K562 (cell line): ENCODE measurements around the gene ANTKMT. TPM values are rescaled to one million over a fixed set of nuclear protein-coding genes. Genes with fewer than 3 reads are reported as not detected.
A peak's percentile ranks its signal among the peaks of the same experiment; 100 is the strongest.

Experiments
- ELF2 ChIP-seq: fragments of 250-450 bp; sonication (Bioruptor Pico); IDR thresholded peaks from 2 replicates; pipeline ENCODE4 v1.5.0; 2021; ENCODE audit warnings: mild to moderate bottlenecking
- KLF13 ChIP-seq: fragments of 450-650 bp; IDR thresholded peaks from 2 replicates; pipeline ENCODE4 v1.6.1; 2016; ENCODE audit warnings: missing genetic modification characterization, low read depth, mild to moderate bottlenecking, missing compliant biosample characterization, moderate library complexity, borderline replicate concordance
- PCBP1 ChIP-seq: fragments of 200-400 bp; formaldehyde crosslinking; IDR thresholded peaks from 2 replicates; pipeline ENCODE4 v1.6.1; 2018; ENCODE audit warnings: mild to moderate bottlenecking, low read depth, low read length; ENCODE audit not compliant: poor library complexity, severe bottlenecking
- PHB2 ChIP-seq: fragments of 450-650 bp; IDR thresholded peaks from 2 replicates; pipeline ENCODE4 v1.6.1; 2017; ENCODE audit warnings: low read depth
- POLR2A ChIP-seq: fragments of 450-650 bp; conservative IDR thresholded peaks from 2 replicates; pipeline ENCODE4 v1.6.1; 2016
- POLR2AphosphoS2 ChIP-seq: IDR thresholded peaks from 2 replicates; pipeline ENCODE4 v1.6.1; 2012; ENCODE audit warnings: low read length, improper control_type of control experiment
- RBM25 ChIP-seq: fragments of 200-400 bp; formaldehyde crosslinking; IDR thresholded peaks from 2 replicates; pipeline ENCODE4 v1.6.1; 2018; ENCODE audit warnings: low read length, low read depth, moderate library complexity; ENCODE audit not compliant: severe bottlenecking
- TCF3 ChIP-seq: sonication (generic); formaldehyde crosslinking; IDR thresholded peaks from 2 replicates; pipeline ENCODE4 v1.4.0; 2020; ENCODE audit warnings: mild to moderate bottlenecking, missing genetic modification reagents
- TEAD2 ChIP-seq: fragments of 450-650 bp; IDR thresholded peaks from 2 replicates; pipeline ENCODE4 v1.6.1; 2016; ENCODE audit warnings: missing genetic modification characterization, control low read depth, missing compliant biosample characterization
- ZBED1 ChIP-seq: IDR thresholded peaks from 2 replicates; pipeline ENCODE4 v1.6.1; 2014
- ZBTB40 ChIP-seq, 2 experiments: fragments of 450-650 bp in 1 of 2; sonication (generic) in 1 of 2; formaldehyde crosslinking in 1 of 2; IDR thresholded peaks; 2 replicates each; pipeline versions ENCODE4 v1.7.1 to v1.9.0; 2016 to 2022; ENCODE audit warnings: inconsistent platforms in 1 of 2, mild to moderate bottlenecking in 1 of 2, missing genetic modification reagents in 1 of 2
- ZNF3 ChIP-seq: fragments of 250-450 bp; sonication (Bioruptor Pico); IDR thresholded peaks from 2 replicates; pipeline ENCODE4 v1.5.0; 2021; ENCODE audit warnings: mild to moderate bottlenecking, moderate library complexity
- ZNF431 ChIP-seq: sonication (generic); formaldehyde crosslinking; IDR thresholded peaks from 2 replicates; pipeline ENCODE4 v1.8.0; 2022; ENCODE audit warnings: mild to moderate bottlenecking, missing genetic modification reagents
- polyA plus RNA-seq, 8 experiments: library from polyadenylated mRNA; depleted of rRNA in 4 of 8; stranded (reverse) in 5 of 8; unstranded in 3 of 8; fragments of >200 nt; fragmentation: Nextera tagmentation in 2 of 8; fragmentation: Illumina TruSeq in 1 of 8; extraction: Ambion mirVana in 2 of 8; extraction: Trizol in 1 of 8; gene quantifications; 2 replicates each; pipeline versions ENCODE4 v1.2.1 to v1.2.3, GENCODE V29; 2011 to 2014; ENCODE audit warnings: inconsistent platforms in 1 of 8, missing spikeins in 1 of 8
- total RNA-seq, 7 experiments: library from RNA; depleted of rRNA in 6 of 7; stranded (reverse); fragments of >200 nt in 6 of 7; fragmentation: Illumina TruSeq in 2 of 7; extraction: Trizol in 2 of 7; gene quantifications; 2 replicates each; pipeline versions ENCODE4 v1.2.1 to v1.2.3, GENCODE V29; 2011 to 2021; ENCODE audit warnings: low replicate concordance in 1 of 7
- TF ChIP-seq, protein P1 (sequence below): fragments of 450-650 bp; formaldehyde crosslinking; IDR thresholded peaks from 2 replicates; pipeline ENCODE4 v1.4.0; 2020; ENCODE audit warnings: mild to moderate bottlenecking, mixed read lengths
- TF ChIP-seq, protein P2 (sequence below): sonication (generic); formaldehyde crosslinking; IDR thresholded peaks from 2 replicates; pipeline ENCODE4 v1.8.0; 2022; ENCODE audit warnings: mild to moderate bottlenecking, missing genetic modification reagents, borderline replicate concordance

The ANTKMT gene
- total and polyA plus RNA-seq, 9 of the 15 experiments (the other 6 are each of a cell fraction or from before 2014, with no cell fraction given): 0.58 to 217 (median 19.1) TPM

DNA sequence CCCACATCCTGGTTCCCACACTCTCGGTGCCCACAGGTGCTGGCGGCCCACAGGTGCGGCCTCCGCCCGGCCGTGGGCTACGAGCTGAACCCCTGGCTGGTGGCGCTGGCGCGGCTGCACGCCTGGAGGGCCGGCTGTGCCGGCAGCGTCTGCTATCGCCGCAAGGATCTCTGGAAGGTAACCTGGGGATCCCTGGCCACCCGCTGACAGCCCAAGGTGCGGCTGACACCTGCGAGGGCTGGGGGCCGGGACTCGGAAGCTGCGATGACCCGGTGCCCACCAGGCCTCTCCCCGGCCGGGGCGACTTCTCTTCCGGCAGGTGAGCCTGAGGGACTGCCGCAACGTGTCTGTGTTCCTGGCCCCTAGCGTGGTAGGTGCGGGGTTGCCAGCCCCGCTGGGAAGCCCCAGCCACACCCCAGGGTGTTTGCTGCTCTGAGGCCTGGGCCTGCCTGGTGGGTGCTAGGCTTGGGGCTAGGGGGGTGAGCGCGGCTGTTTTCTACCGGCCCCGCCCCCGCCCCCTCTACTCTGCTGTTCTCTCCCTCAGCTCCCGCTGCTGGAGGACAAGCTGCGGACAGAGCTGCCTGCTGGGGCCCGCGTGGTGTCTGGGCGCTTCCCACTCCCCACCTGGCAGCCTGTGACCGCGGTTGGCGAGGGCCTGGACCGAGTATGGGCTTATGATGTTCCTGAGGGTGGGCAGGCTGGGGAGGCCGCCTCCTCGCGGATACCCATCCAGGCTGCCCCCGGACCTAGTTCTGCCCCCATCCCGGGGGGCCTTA is 1.0 kb downstream of the ANTKMT start (continued):
- TF ChIP-seq, protein P1, sequence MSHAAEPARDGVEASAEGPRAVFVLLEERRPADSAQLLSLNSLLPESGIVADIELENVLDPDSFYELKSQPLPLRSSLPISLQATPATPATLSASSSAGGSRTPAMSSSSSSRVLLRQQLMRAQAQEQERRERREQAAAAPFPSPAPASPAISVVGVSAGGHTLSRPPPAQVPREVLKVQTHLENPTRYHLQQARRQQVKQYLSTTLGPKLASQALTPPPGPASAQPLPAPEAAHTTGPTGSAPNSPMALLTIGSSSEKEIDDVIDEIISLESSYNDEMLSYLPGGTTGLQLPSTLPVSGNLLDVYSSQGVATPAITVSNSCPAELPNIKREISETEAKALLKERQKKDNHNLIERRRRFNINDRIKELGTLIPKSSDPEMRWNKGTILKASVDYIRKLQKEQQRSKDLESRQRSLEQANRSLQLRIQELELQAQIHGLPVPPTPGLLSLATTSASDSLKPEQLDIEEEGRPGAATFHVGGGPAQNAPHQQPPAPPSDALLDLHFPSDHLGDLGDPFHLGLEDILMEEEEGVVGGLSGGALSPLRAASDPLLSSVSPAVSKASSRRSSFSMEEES: no peak
- TF ChIP-seq POLR2AphosphoS2 (no peak), KLF13 (tag) (peak; percentile 42; the same call in 1 of the 2 replicates), RBM25 (no peak), PHB2 (no peak), ZNF3 (CRISPR knock-in tag) (no peak), ZBTB40 (IDR thresholded peaks at IDR 0.05) (no peak), ZBTB40 (CRISPR knock-in tag; IDR thresholded peaks at IDR 0.05) (no peak), ZBED1 (no peak), ELF2 (no peak), POLR2A (peak; percentile 11; the same call in 1 of the 2 replicates), TEAD2 (tag) (no peak), PCBP1 (peak; percentile 82), TCF3 (CRISPR knock-in tag) (no peak), ZNF431 (no peak)
- TF ChIP-seq, protein P2, sequence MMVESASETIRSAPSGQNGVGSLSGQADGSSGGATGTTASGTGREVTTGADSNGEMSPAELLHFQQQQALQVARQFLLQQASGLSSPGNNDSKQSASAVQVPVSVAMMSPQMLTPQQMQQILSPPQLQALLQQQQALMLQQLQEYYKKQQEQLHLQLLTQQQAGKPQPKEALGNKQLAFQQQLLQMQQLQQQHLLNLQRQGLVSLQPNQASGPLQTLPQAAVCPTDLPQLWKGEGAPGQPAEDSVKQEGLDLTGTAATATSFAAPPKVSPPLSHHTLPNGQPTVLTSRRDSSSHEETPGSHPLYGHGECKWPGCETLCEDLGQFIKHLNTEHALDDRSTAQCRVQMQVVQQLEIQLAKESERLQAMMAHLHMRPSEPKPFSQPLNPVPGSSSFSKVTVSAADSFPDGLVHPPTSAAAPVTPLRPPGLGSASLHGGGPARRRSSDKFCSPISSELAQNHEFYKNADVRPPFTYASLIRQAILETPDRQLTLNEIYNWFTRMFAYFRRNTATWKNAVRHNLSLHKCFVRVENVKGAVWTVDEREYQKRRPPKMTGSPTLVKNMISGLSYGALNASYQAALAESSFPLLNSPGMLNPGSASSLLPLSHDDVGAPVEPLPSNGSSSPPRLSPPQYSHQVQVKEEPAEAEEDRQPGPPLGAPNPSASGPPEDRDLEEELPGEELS (CRISPR knock-in tag): 0 out of 2 replicates have a peak, but pooled peaks have one; percentile 32
